ENCODE data around the gene TBXAS1. TPM values are rescaled to one million over a fixed set of nuclear protein-coding genes. Genes with fewer than 3 reads are reported as not detected.

Gene TBXAS1
- total RNA-seq, 2 experiments from 2014 or later = 0.86 TPM; not detected in 1

GRCh38 chr7:139799586-139799985 lies 29.5 kb upstream of the TBXAS1 start:
- Histone ChIP-seq H3K4me1 (ENCODE audit: insufficient read depth, low read length, poor library complexity, severe bottlenecking) (peaks cover 16% of the 10 kb centered on the region), H3K4me2 (ENCODE audit: low read length) (no peak overlapping the region), H3K79me2 (ENCODE audit: insufficient read depth, low read depth, low read length) (no peaks in the 10 kb centered on the region), H2AFZ (ENCODE audit: low read length) (no peak overlapping the region), H3K9me3 (ENCODE audit: low read length) (0 out of 2 replicates have a peak, but pooled peaks cover 6% of the 10 kb centered on the region), H3K27ac (ENCODE audit: low read depth, low read length, poor library complexity, severe bottlenecking) (no peak overlapping the region), H3K9me2 (ENCODE audit: insufficient read depth, low read length) (no peaks in the 10 kb centered on the region), H3K36me3 (ENCODE audit: insufficient read depth, low read length) (no peaks in the 10 kb centered on the region), H3K4me3 (ENCODE audit: low read depth, low read length, poor library complexity, severe bottlenecking) (no peak overlapping the region), H4K20me1 (ENCODE audit: insufficient read depth, low read length) (no peaks in the 10 kb centered on the region)
- intact Hi-C loops (cut with micrococcal nuclease; ENCODE audit: unreplicated experiment) = no loop called here
- no peak for DNase-seq (ENCODE audit: low spot score)
- BruUV-seq (replicated peaks) = no TSS peak
- CTCF ChIA-PET (ENCODE audit: unreplicated experiment) = interaction anchor here (0.6 kb wide), 1 partner anchor 327 kb away, joined by 3 read pairs; no protein-coding TSS in a partner anchor
- POLR2A ChIA-PET = interaction anchor here (0.7 kb wide), 1 partner anchor 10 kb away, joined by 3 read pairs; no protein-coding TSS in a partner anchor
- no peak for TF ChIP-seq EZH2phosphoT487 (IDR thresholded peaks at IDR 0.05; ENCODE audit: borderline replicate concordance, low read depth, low read length)
- TF ChIP-seq, protein P1, sequence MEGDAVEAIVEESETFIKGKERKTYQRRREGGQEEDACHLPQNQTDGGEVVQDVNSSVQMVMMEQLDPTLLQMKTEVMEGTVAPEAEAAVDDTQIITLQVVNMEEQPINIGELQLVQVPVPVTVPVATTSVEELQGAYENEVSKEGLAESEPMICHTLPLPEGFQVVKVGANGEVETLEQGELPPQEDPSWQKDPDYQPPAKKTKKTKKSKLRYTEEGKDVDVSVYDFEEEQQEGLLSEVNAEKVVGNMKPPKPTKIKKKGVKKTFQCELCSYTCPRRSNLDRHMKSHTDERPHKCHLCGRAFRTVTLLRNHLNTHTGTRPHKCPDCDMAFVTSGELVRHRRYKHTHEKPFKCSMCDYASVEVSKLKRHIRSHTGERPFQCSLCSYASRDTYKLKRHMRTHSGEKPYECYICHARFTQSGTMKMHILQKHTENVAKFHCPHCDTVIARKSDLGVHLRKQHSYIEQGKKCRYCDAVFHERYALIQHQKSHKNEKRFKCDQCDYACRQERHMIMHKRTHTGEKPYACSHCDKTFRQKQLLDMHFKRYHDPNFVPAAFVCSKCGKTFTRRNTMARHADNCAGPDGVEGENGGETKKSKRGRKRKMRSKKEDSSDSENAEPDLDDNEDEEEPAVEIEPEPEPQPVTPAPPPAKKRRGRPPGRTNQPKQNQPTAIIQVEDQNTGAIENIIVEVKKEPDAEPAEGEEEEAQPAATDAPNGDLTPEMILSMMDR (conservative IDR thresholded peaks at IDR 0.05; ENCODE audit: low read length) = no peak

DNA sequence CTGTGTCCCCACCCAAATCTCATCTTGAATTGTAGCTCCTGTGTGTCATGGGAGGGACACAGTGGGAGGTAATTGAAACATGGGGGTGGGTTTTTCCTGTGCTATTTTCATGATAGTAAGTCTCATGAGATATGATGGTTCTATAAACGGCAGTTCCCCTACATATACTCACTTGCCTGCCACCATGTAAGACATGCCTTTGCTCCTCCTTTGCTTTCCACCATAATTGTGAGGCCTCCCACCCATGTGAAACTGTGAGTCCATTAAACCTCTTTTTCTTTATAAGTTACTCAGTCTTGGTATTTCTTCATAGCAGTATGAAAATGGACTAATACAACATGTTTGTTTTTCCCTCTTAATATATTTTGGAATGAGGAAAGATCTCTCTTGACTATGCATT lies 24.5 kb upstream of the TBXAS1 start:
- POLR2A ChIA-PET = no interaction called here
- intact Hi-C loops (cut with micrococcal nuclease; ENCODE audit: unreplicated experiment) = no loop called here
- 0 out of 2 replicates have a peak, but pooled peaks cover 6% of the 10 kb centered on the region for H3K9me3 ChIP-seq (ENCODE audit: low read length)
- H3K4me3 ChIP-seq (ENCODE audit: low read depth, low read length, poor library complexity, severe bottlenecking) = no peak overlapping the region
- no peak overlapping the region for H3K27ac ChIP-seq (ENCODE audit: low read depth, low read length, poor library complexity, severe bottlenecking)
- no peak overlapping the region for H2AFZ ChIP-seq (ENCODE audit: low read length)
- H3K4me1 ChIP-seq (ENCODE audit: insufficient read depth, low read length, poor library complexity, severe bottlenecking) = peaks cover under 1% of the 10 kb centered on the region
- no peaks in the 10 kb centered on the region for H4K20me1 ChIP-seq (ENCODE audit: insufficient read depth, low read length)
- BruUV-seq (replicated peaks) = no TSS peak
- CTCF ChIA-PET (ENCODE audit: unreplicated experiment) = no interaction called here
- H3K4me2 ChIP-seq (ENCODE audit: low read length) = no peak overlapping the region
- TF ChIP-seq EZH2phosphoT487 (IDR thresholded peaks at IDR 0.05; ENCODE audit: borderline replicate concordance, low read depth, low read length) = no peak
- TF ChIP-seq, protein P1 (conservative IDR thresholded peaks at IDR 0.05; ENCODE audit: low read length) = no peak
- H3K79me2 ChIP-seq (ENCODE audit: insufficient read depth, low read depth, low read length) = no peaks in the 10 kb centered on the region
- no peaks in the 10 kb centered on the region for H3K9me2 ChIP-seq (ENCODE audit: insufficient read depth, low read length)
- H3K36me3 ChIP-seq (ENCODE audit: insufficient read depth, low read length) = no peaks in the 10 kb centered on the region
- DNase-seq (ENCODE audit: low spot score) = no peak

DNA sequence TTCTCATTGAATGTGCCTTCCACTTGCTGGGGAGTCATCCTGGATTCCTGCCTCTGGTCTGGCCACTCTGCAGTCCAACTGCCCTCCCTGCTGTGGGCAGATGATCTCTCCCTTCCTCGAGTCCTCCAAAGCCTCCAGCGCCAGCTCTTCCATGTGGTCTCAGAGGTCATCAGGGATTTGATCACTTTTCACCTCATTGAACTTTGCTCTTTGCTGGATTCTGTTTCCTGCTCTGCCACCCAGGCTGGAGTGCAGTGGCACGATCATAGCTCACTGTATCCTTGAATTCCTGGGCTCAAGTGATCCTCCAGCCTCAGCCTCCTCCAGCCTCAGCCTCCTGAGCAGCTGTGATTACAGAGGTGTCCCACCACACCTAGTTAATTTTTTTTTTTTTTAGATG lies 22.1 kb upstream of the TBXAS1 start:
- CTCF ChIA-PET (ENCODE audit: unreplicated experiment) = no interaction called here
- POLR2A ChIA-PET = no interaction called here
- intact Hi-C loops (cut with micrococcal nuclease; ENCODE audit: unreplicated experiment) = no loop called here

More for the DNA sequence above, 22.1 kb upstream of the TBXAS1 start:
- Histone ChIP-seq H2AFZ (ENCODE audit: low read length) (no peak overlapping the region), H3K9me3 (ENCODE audit: low read length) (0 out of 2 replicates have a peak, but pooled peaks cover 6% of the 10 kb centered on the region), H3K4me2 (ENCODE audit: low read length) (no peak overlapping the region), H4K20me1 (ENCODE audit: insufficient read depth, low read length) (no peaks in the 10 kb centered on the region), H3K36me3 (ENCODE audit: insufficient read depth, low read length) (no peaks in the 10 kb centered on the region), H3K9me2 (ENCODE audit: insufficient read depth, low read length) (no peaks in the 10 kb centered on the region), H3K79me2 (ENCODE audit: insufficient read depth, low read depth, low read length) (no peaks in the 10 kb centered on the region), H3K4me1 (ENCODE audit: insufficient read depth, low read length, poor library complexity, severe bottlenecking) (no peaks in the 10 kb centered on the region), H3K27ac (ENCODE audit: low read depth, low read length, poor library complexity, severe bottlenecking) (no peak overlapping the region), H3K4me3 (ENCODE audit: low read depth, low read length, poor library complexity, severe bottlenecking) (no peak overlapping the region)
- TF ChIP-seq, protein P1 (conservative IDR thresholded peaks at IDR 0.05; ENCODE audit: low read length) = no peak
- no peak for TF ChIP-seq EZH2phosphoT487 (IDR thresholded peaks at IDR 0.05; ENCODE audit: borderline replicate concordance, low read depth, low read length)
- no peak for DNase-seq (ENCODE audit: low spot score)
- BruUV-seq (replicated peaks) = no TSS peak
